Keratinocyte (primary cell): Measurements from ENCODE around the gene ABI3BP.

ENCODE experiments used
- EZH2 ChIP-seq: IDR thresholded peaks from one replicate; pipeline ENCODE4 v1.6.1; 2012; ENCODE audit warnings: inconsistent platforms, mild to moderate bottlenecking, low read length, moderate library complexity
- TF ChIP-seq, protein P1 (sequence below), 3 experiments: IDR thresholded peaks in 1 of 3; conservative IDR thresholded peaks in 1 of 3; optimal IDR thresholded peaks in 1 of 3; 2 replicates in 2 of 3; 3 replicates in 1 of 3; pipeline versions ENCODE3 to v1.5.1; 2011; ENCODE audit warnings: low read length in 3 of 3, mild to moderate bottlenecking in 3 of 3, moderate library complexity in 2 of 3, control low read depth in 1 of 3, inconsistent platforms in 1 of 3; ENCODE audit not compliant: insufficient read depth in 2 of 3; ENCODE audit errors: extremely low read depth in 1 of 3

DNA sequence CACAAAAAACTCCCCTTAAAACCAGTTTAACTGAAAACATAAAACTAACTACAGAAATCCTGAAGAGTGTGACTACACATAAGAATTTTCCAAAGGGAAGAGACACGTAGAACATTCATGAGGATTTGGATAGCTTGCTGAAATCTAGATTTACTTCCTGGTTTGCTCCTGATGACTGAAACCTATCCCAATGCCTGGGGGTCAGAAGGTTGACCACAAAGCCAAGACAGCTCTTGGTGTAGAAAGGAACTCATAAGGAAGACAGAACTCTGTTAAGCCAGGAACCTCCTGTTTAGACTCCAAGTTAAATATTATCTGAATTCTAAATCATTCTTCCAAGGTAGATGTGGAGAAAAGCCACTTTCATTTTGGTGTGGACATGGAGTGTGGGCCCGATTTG, 191.1 kb downstream of the ABI3BP start:
- TF ChIP-seq, protein P1, sequence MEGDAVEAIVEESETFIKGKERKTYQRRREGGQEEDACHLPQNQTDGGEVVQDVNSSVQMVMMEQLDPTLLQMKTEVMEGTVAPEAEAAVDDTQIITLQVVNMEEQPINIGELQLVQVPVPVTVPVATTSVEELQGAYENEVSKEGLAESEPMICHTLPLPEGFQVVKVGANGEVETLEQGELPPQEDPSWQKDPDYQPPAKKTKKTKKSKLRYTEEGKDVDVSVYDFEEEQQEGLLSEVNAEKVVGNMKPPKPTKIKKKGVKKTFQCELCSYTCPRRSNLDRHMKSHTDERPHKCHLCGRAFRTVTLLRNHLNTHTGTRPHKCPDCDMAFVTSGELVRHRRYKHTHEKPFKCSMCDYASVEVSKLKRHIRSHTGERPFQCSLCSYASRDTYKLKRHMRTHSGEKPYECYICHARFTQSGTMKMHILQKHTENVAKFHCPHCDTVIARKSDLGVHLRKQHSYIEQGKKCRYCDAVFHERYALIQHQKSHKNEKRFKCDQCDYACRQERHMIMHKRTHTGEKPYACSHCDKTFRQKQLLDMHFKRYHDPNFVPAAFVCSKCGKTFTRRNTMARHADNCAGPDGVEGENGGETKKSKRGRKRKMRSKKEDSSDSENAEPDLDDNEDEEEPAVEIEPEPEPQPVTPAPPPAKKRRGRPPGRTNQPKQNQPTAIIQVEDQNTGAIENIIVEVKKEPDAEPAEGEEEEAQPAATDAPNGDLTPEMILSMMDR (optimal IDR thresholded peaks at IDR 0.05 in 1 of 3, IDR thresholded peaks at IDR 0.05 in 1 of 3, conservative IDR thresholded peaks at IDR 0.05 in 1 of 3; ENCODE audit: extremely low read depth in 1 of 3, insufficient read depth in 2 of 3, low read length in 3 of 3), result no peak
- TF ChIP-seq EZH2, result no peak
